Activated T-cell treated with anti-CD3 and anti-CD28 coated beads, Interleukin-2, amount 50 U/mL, for 24 hours (primary cell): ENCODE data around the gene ATP6V0A1.
"Not testable (repeated sequence)": the region's sequence is repeated elsewhere in the genome, so short reads cannot be mapped to it uniquely, and the experiment has no call there.

Experiments used
- DNase-seq: peaks from one replicate; pipeline ENCODE4 v3.0.0-alpha.2; 2020
- H3K27ac Mint-ChIP-seq: 2 replicates; pipeline ENCODE4 v1.8.0; 2020; ENCODE audit warnings: mild to moderate bottlenecking, mixed read lengths
- H3K27me3 Mint-ChIP-seq: 2 replicates; pipeline ENCODE4 v1.8.0; 2020; ENCODE audit warnings: mixed read lengths
- H3K36me3 Mint-ChIP-seq: 2 replicates; pipeline ENCODE4 v1.8.0; 2020; ENCODE audit warnings: low read depth, mixed read lengths
- H3K4me1 Mint-ChIP-seq: 2 replicates; pipeline ENCODE4 v1.8.0; 2020; ENCODE audit warnings: low read depth, mixed read lengths
- H3K4me3 Mint-ChIP-seq: 2 replicates; pipeline ENCODE4 v1.8.0; 2020; ENCODE audit warnings: mild to moderate bottlenecking, moderate library complexity, mixed read lengths
- H3K9me3 Mint-ChIP-seq: 2 replicates; pipeline ENCODE4 v1.8.0; 2020; ENCODE audit warnings: mixed read lengths

The ATP6V0A1 gene

GRCh38 chr17:42458497-42459255 is at the start of gene ATP6V0A1:
ATP6V0A1 (plus strand) TSS chr17:42458878; CDS start chr17:42460895, 2,017 bp downstream.
- H3K27me3 Mint-ChIP-seq: no peaks in the 10 kb centered on the region
- DNase-seq: peak; percentile 93
- H3K9me3 Mint-ChIP-seq: no peaks in the 10 kb centered on the region
- peak within 1 kb of the TSS; percentile 85 for H3K4me3 Mint-ChIP-seq
- peaks cover 43% of the 10 kb centered on the region for H3K4me1 Mint-ChIP-seq
- peak within 1 kb of the TSS; percentile 92 for H3K27ac Mint-ChIP-seq
- H3K36me3 Mint-ChIP-seq: peaks cover 16% of the 10 kb centered on the region

- H3K4me3 Mint-ChIP-seq: no peak overlapping the region
- no peaks in the 10 kb centered on the region for H3K27me3 Mint-ChIP-seq
- no peaks in the 10 kb centered on the region for H3K9me3 Mint-ChIP-seq
- peaks cover 17% of the 10 kb centered on the region for H3K4me1 Mint-ChIP-seq
- H3K27ac Mint-ChIP-seq: no peak overlapping the region
- H3K36me3 Mint-ChIP-seq: no peaks in the 10 kb centered on the region
- no peak for DNase-seq
These were observed 49.0 kb upstream of the ATP6V0A1 start for GRCh38 chr17:42409523-42410318.

DNA sequence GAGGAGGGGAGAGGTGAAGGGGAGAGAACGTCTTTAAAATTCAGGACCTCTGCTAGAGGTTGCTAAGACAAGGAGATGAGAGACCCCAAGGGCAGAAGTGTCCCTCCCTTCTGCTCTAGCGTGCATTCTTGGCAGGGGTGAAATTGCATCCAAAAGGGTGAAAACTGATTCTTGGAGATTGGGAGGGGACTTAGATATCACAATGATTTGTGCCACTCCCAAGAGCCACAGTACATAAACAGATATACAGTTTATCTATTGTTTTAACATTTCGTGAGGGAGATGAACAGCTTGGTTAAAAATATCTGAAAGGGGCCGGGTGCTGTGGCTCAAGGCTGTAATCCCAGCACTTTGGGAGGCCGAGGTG is 48.4 kb upstream of the ATP6V0A1 start:
- Mint-ChIP-seq H3K36me3 (no peaks in the 10 kb centered on the region), H3K4me1 (peaks cover 22% of the 10 kb centered on the region), H3K27ac (no peak overlapping the region), H3K4me3 (no peak overlapping the region), H3K9me3 (no peaks in the 10 kb centered on the region), H3K27me3 (no peaks in the 10 kb centered on the region)
- no peak for DNase-seq

GRCh38 chr17:42411361-42411760 is 47.3 kb upstream of the ATP6V0A1 start:
- Mint-ChIP-seq H3K36me3 (no peaks in the 10 kb centered on the region), H3K9me3 (no peaks in the 10 kb centered on the region), H3K4me1 (peaks cover 23% of the 10 kb centered on the region), H3K27ac (no peak overlapping the region), H3K4me3 (no peak overlapping the region), H3K27me3 (no peaks in the 10 kb centered on the region)
- no peak for DNase-seq

GRCh38 chr17:42411905-42412679 is 46.6 kb upstream of the ATP6V0A1 start:
- H3K36me3 Mint-ChIP-seq: no peaks in the 10 kb centered on the region
- no peak for DNase-seq
- no peaks in the 10 kb centered on the region for H3K27me3 Mint-ChIP-seq
- no peak overlapping the region for H3K27ac Mint-ChIP-seq
- H3K4me1 Mint-ChIP-seq: peaks cover 21% of the 10 kb centered on the region
- no peak overlapping the region for H3K4me3 Mint-ChIP-seq
- no peaks in the 10 kb centered on the region for H3K9me3 Mint-ChIP-seq

GRCh38 chr17:42413464-42414040 is 45.1 kb upstream of the ATP6V0A1 start:
- no peak overlapping the region for H3K27ac Mint-ChIP-seq
- no peak overlapping the region for H3K4me3 Mint-ChIP-seq

DNA sequence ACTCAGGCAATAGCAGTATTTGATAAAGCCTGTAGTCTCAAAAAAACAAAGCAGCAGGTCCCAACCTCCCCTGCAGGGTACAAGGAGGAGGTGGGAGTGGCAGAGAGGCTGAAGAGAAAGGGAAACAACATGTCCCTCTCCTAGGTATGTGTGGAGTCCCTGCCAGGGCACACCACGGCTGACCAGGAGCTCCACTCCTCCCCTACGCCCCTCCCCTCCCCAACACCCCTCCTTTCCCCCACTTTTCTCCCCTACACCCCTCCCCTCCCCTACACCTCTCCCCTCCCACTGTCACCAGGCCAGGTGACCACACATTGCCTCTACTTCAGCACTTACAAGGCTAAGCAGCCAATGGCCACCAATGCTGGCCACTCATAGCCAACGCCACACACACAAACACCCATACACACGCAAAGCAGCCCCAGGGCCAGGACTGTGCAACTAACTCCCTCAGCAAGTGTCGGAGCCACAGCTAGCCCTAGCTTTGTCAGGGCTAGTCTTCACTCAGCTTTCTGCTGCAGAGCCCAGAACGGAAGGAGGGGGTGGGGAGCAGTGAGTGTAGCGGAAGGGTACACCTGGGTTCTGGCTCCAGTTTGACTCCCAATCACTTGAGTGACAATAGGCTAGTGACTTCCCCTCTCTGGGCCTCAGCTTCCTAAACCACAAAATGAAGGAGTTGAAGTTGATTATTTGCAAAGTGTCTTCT is 43.8 kb upstream of the ATP6V0A1 start:
- H3K9me3 Mint-ChIP-seq: no peaks in the 10 kb centered on the region
- peaks cover 19% of the 10 kb centered on the region for H3K4me1 Mint-ChIP-seq
- DNase-seq: peak; percentile 70
- no peaks in the 10 kb centered on the region for H3K36me3 Mint-ChIP-seq
- no peaks in the 10 kb centered on the region for H3K27me3 Mint-ChIP-seq
- peak overlapping the region; percentile 89 for H3K27ac Mint-ChIP-seq
- peak overlapping the region; percentile 44 for H3K4me3 Mint-ChIP-seq

More at GRCh38 chr17:42413464-42414040, 45.1 kb upstream of the ATP6V0A1 start:
- H3K36me3 Mint-ChIP-seq: no peaks in the 10 kb centered on the region
- H3K9me3 Mint-ChIP-seq: no peaks in the 10 kb centered on the region
- H3K27me3 Mint-ChIP-seq: no peaks in the 10 kb centered on the region
- no peak for DNase-seq
- H3K4me1 Mint-ChIP-seq: peaks cover 16% of the 10 kb centered on the region

- not testable (repeated sequence) for H3K9me3 Mint-ChIP-seq, H3K36me3 Mint-ChIP-seq, H3K27ac Mint-ChIP-seq, DNase-seq, H3K4me3 Mint-ChIP-seq
- Mint-ChIP-seq H3K4me1 (peaks cover 41% of the 10 kb centered on the region), H3K27me3 (peaks cover 23% of the 10 kb centered on the region)
These were observed 40.7 kb upstream of the ATP6V0A1 start for GRCh38 chr17:42417981-42418380.

GRCh38 chr17:42421136-42421506 is 37.6 kb upstream of the ATP6V0A1 start:
- Mint-ChIP-seq H3K9me3 (no peaks in the 10 kb centered on the region), H3K27me3 (peaks cover 43% of the 10 kb centered on the region), H3K36me3 (no peaks in the 10 kb centered on the region), H3K27ac (no peak overlapping the region), H3K4me1 (peaks cover 30% of the 10 kb centered on the region), H3K4me3 (peak overlapping the region; percentile 63)
- DNase-seq: no peak

DNA sequence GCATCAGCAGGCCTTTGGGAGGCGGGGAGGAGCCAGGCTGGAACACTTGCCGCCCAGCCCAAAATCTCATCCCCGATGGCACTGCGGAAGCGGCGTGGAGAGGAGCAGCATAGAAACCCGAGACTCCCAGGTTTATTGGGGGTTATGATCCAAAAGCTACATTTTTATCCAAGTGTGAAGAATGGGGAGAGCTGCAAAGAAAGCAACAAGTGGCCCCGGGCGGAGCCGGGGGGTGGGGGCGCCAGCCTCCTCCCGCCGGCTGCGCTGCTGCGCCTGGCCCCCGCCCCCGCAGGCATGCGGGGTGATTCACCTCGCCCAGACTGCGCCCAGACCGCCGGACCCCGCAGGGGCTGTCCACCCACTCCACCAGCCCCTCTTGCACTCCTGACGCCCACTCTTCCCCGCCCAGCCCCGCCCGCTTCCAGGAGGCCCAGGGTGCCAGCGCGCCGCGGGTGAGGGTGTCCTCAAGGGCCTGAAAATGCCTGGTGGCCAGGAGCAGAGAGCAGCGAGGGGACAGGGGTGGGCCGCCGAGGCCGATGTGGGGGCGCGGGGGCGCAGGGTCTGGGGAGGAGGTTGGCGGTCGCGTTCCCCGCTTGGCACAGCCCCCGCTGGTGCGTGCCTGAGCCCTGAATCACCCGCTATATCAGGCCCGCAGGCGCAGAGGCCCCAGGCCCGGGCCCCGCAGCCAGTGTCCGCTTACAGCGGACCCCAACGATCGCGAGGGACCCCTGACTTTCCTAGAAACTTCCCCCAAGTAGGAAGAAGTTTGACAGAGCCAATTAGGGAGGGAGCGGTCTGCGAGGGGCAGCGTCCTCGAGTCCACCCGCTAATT is 37.0 kb upstream of the ATP6V0A1 start:
- Mint-ChIP-seq H3K4me1 (peaks cover 30% of the 10 kb centered on the region), H3K27me3 (peaks cover 43% of the 10 kb centered on the region)
- peak; percentile 54 for DNase-seq

DNA sequence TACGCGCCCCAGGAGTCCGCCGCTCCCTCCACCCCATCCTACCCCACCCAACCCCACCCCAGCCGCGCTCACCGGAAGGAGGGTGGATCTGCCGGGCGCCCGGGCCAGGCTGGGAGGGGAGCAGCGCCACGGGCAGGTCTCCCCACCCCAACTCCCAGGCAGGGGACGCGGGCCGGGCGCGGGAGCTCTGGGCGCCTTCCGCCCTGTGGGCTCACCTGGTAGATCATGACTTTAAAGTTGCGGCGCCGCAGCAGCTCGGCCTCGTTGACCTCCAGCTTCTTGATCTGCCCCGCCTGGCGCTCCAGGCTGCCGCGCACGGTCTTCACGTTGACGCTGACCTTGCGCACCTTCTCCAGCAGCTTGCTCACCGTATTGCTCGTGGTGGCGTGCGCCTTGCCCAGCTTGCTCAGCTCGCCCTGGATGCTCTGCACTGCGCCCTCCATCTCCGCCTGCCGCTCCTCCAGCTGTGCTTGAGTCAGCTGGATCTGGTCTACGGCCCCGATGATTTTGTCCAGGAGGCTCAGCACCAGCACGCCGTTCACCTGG is 36.2 kb upstream of the ATP6V0A1 start:
- H3K27ac Mint-ChIP-seq: no peak overlapping the region
- H3K9me3 Mint-ChIP-seq: no peaks in the 10 kb centered on the region
- peaks cover 43% of the 10 kb centered on the region for H3K27me3 Mint-ChIP-seq
- peak; percentile 64 for DNase-seq
- peaks cover 30% of the 10 kb centered on the region for H3K4me1 Mint-ChIP-seq
- H3K36me3 Mint-ChIP-seq: no peaks in the 10 kb centered on the region
- peak overlapping the region; percentile 71 for H3K4me3 Mint-ChIP-seq

More for the DNA sequence above, 37.0 kb upstream of the ATP6V0A1 start:
- Mint-ChIP-seq H3K36me3 (no peaks in the 10 kb centered on the region), H3K27ac (no peak overlapping the region), H3K9me3 (no peaks in the 10 kb centered on the region), H3K4me3 (peak overlapping the region; percentile 69)

DNA sequence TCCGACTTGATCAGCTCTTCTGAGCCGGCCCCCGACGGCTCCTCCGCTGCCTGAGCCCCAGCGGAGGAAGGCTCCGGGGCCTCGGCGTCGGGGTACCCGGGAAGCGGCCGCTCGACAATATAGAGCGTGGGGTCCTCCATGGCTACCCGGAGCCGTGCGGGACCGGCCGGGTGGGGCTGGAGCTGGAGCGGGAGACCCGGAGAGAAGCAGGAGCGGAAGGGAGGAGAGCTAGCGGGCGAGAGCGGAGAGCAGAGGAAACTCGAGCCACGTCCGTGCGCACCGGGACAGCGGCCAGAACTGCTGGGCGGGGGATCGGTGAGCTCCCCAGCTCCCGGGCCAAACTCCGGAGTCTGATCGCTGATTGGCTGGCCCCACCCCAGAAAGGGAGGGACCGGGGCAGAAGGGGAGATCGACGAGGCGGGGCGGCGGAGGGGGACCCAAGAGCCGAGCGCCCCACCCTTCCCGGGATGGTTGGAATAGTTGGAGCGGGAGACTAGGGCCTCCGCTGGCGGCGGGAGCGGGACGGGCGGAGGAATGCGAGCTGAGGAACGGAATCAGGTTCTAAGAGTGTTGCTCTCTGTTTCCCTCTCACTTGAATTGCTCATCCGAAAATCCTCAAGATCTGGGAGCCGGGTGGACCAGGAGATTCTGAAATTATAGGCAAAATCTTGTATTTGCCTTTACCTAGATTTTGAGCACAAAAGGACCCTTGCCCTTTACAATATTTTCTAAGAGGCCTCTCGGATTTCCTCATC is 35.5 kb upstream of the ATP6V0A1 start, which contains the start of gene CAVIN1:
Gene CAVIN1, minus strand, starts transcription at position 299 of the 755 bp plus-strand sequence. Its CDS starts 159 bp downstream, at position 140.
- Mint-ChIP-seq H3K27me3 (peaks cover 43% of the 10 kb centered on the region), H3K4me3 (peak within 1 kb of the TSS; percentile 71), H3K27ac (no peak within 1 kb of the TSS), H3K9me3 (no peaks in the 10 kb centered on the region), H3K36me3 (no peaks in the 10 kb centered on the region), H3K4me1 (peaks cover 30% of the 10 kb centered on the region)
- DNase-seq: peak; percentile 53
